K562 (cell line): ENCODE measurements around the gene NEDD4L. TPM values are rescaled to one million over a fixed set of nuclear protein-coding genes. Genes with fewer than 3 reads are reported as not detected.

Experiments
- ATAC-seq: fragments of 200-7000 bp; cut with Tn5 transposase; 3 replicates; pipeline ENCODE4 v1.9.1; 2020; ENCODE audit warnings: moderate library complexity
- BruUV-seq: library from RNA; stranded (reverse); fragments of 400-500 nt; replicated peaks from 2 replicates; lab custom pipeline; 2021; lab: Mats Ljungman, UMichigan
- CTCF ChIA-PET: fragments of 300-600 bp; formaldehyde crosslinking; extraction: SDS; loops from one replicate; lab custom pipeline; 2021; ENCODE audit warnings: low intra/inter-chr PET ratio; lab: Yijun Ruan, JAX
- POLR2A ChIA-PET: fragments of 300-600, 350-650 bp; sonication (Branson Sonifier 250); formaldehyde crosslinking; extraction: SDS; loops from one replicate; lab custom pipeline; 2021; ENCODE audit warnings: antibody characterized with exemption, inconsistent platforms; lab: Yijun Ruan, JAX
- DNase-seq, 4 experiments: peaks; one replicate each; pipeline versions ENCODE4 v3.0.0 to v3.0.0-alpha.2; 2011 to 2018; ENCODE audit warnings: low spot score in 3 of 4, mixed read lengths in 3 of 4; ENCODE audit errors: extremely low read depth in 1 of 4
- FAIRE-seq: peaks from 2 replicates; lab custom pipeline; 2011; peaks lifted over from hg19 to GRCh38; lab: Jason Lieb, UNC
- H2AFZ ChIP-seq: 2 replicates; pipeline ENCODE4 v1.6.0; 2011; ENCODE audit warnings: low read depth, low read length, control low read depth, inconsistent platforms
- H3K27ac ChIP-seq: fragments of 200-600 bp; 3 replicates; pipeline ENCODE4 v1.8.0; 2011; ENCODE audit warnings: low read depth, mild to moderate bottlenecking, control low read depth, inconsistent platforms, low read length, moderate library complexity, mixed read lengths; ENCODE audit errors: extremely low read depth
- H3K27me3 ChIP-seq, 2 experiments: fragments of 300-600 bp in 1 of 2; 2 replicates in 1 of 2; 3 replicates in 1 of 2; pipeline versions ENCODE4 v1.6.0 to v1.8.0; 2011; ENCODE audit warnings: inconsistent platforms in 2 of 2, low read length in 2 of 2, mild to moderate bottlenecking in 1 of 2, mixed read lengths in 1 of 2, moderate library complexity in 1 of 2; ENCODE audit not compliant: control insufficient read depth in 2 of 2, insufficient read depth in 2 of 2
- H3K36me3 ChIP-seq: fragments of 300-600 bp; 3 replicates; pipeline ENCODE4 v1.8.0; 2011; ENCODE audit warnings: mild to moderate bottlenecking, low read length, inconsistent platforms; ENCODE audit not compliant: control insufficient read depth, insufficient read depth
- H3K4me1 ChIP-seq, 2 experiments: fragments of 200-600 bp in 1 of 2; replicated peaks in 1 of 2; 2 replicates in 1 of 2; 3 replicates in 1 of 2; pipeline versions ENCODE4 v1.5.1 to v1.8.0; 2011; ENCODE audit warnings: inconsistent platforms in 2 of 2, low read length in 2 of 2, mild to moderate bottlenecking in 1 of 2, mixed read lengths in 1 of 2, moderate library complexity in 1 of 2; ENCODE audit not compliant: control insufficient read depth in 2 of 2, insufficient read depth in 2 of 2
- H3K4me2 ChIP-seq: 2 replicates; pipeline ENCODE4 v1.6.1; 2011; ENCODE audit warnings: low read length, control low read depth, inconsistent platforms, mixed read lengths; ENCODE audit not compliant: insufficient read depth
- H3K4me3 ChIP-seq: fragments of 200-600 bp; sonication (generic), shearing (Covaris generic); 2 replicates; pipeline ENCODE4 v1.5.1; 2016; ENCODE audit warnings: control low read depth, inconsistent platforms
- H3K79me2 ChIP-seq: fragments of 200-600 bp; 3 replicates; pipeline ENCODE4 v1.8.0; 2011; ENCODE audit warnings: low read length, inconsistent platforms; ENCODE audit not compliant: control insufficient read depth, insufficient read depth
- H3K9ac ChIP-seq, 2 experiments: 2 replicates each; pipeline versions ENCODE4 v1.6.0 to v1.6.1; 2011; ENCODE audit warnings: low read depth in 2 of 2, low read length in 2 of 2, control low read depth in 1 of 2, inconsistent platforms in 1 of 2, mild to moderate bottlenecking in 1 of 2, mixed read lengths in 1 of 2; ENCODE audit not compliant: insufficient read depth in 1 of 2
- H3K9me1 ChIP-seq: one replicate; pipeline ENCODE4 v1.6.0; 2011; ENCODE audit warnings: inconsistent platforms, mild to moderate bottlenecking, low read length, moderate library complexity; ENCODE audit not compliant: control insufficient read depth, insufficient read depth
- H3K9me3 ChIP-seq: replicated peaks from 2 replicates; pipeline ENCODE4 v1.5.1; 2011; ENCODE audit warnings: low read depth, low read length, inconsistent platforms; ENCODE audit not compliant: control insufficient read depth, insufficient read depth
- H4K20me1 ChIP-seq: replicated peaks from 2 replicates; pipeline ENCODE4 v1.6.1; 2011; ENCODE audit warnings: low read length, inconsistent platforms, mixed read lengths; ENCODE audit not compliant: control insufficient read depth, insufficient read depth
- BRD9 ChIP-seq: fragments of 450-650 bp; IDR thresholded peaks from 2 replicates; pipeline ENCODE4 v1.6.1; 2018; ENCODE audit warnings: low read depth; ENCODE audit not compliant: partially characterized antibody
- PRDM10 ChIP-seq: fragments of 450-650 bp; IDR thresholded peaks from 2 replicates; pipeline ENCODE4 v1.6.1; 2018; ENCODE audit not compliant: partially characterized antibody
- SMARCA4 ChIP-seq: fragments of 450-650 bp; IDR thresholded peaks from 2 replicates; pipeline ENCODE4 v1.6.1; 2016
- WGBS: fragments of 100-300 bp; shearing (Covaris generic); methylation state at CpG from one replicate; pipeline ENCODE4 v1.1.6; 2016; ENCODE audit warnings: low coverage, mixed read lengths; ENCODE audit not compliant: insufficient coverage; ENCODE audit errors: missing lambda C conversion rate; 5-methylcytosine and 5-hydroxymethylcytosine counted together
- in situ Hi-C: fragments of 300-500 bp; cut with MboI; formaldehyde crosslinking; loops from 4 replicates; pipeline ENCODE4 v1.15.0; 2018; ENCODE audit warnings: inconsistent platforms, mixed read lengths
- intact Hi-C: fragments of 100-400 bp; cut with micrococcal nuclease; formaldehyde crosslinking; loops from 2 replicates; pipeline ENCODE4 v1.14.2; 2022
- polyA plus RNA-seq, 8 experiments: library from polyadenylated mRNA; depleted of rRNA in 4 of 8; stranded (reverse) in 5 of 8; unstranded in 3 of 8; fragments of >200 nt; fragmentation: Nextera tagmentation in 2 of 8; fragmentation: Illumina TruSeq in 1 of 8; extraction: Ambion mirVana in 2 of 8; extraction: Trizol in 1 of 8; gene quantifications; 2 replicates each; pipeline versions ENCODE4 v1.2.1 to v1.2.3, GENCODE V29; 2011 to 2014; ENCODE audit warnings: inconsistent platforms in 1 of 8, missing spikeins in 1 of 8
- total RNA-seq, 7 experiments: library from RNA; depleted of rRNA in 6 of 7; stranded (reverse); fragments of >200 nt in 6 of 7; fragmentation: Illumina TruSeq in 2 of 7; extraction: Trizol in 2 of 7; gene quantifications; 2 replicates each; pipeline versions ENCODE4 v1.2.1 to v1.2.3, GENCODE V29; 2011 to 2021; ENCODE audit warnings: low replicate concordance in 1 of 7
- TF ChIP-seq, protein P1 (sequence below): conservative IDR thresholded peaks from 2 replicates; pipeline ENCODE4 v1.6.1; 2011; ENCODE audit warnings: low read depth, mild to moderate bottlenecking, low read length; ENCODE audit not compliant: control insufficient read depth
- TF ChIP-seq, protein P2 (sequence below), 3 experiments: fragments of 200-800 bp in 1 of 3; fragments of 250-450 bp in 1 of 3; fragments of 450-650 bp in 1 of 3; sonication (Bioruptor Pico) in 1 of 3; sonication (Bioruptor generic) in 1 of 3; formaldehyde crosslinking in 1 of 3; IDR thresholded peaks; 2 replicates each; pipeline versions ENCODE4 v1.6.1 to v1.8.0; 2016 to 2022; ENCODE audit warnings: mild to moderate bottlenecking in 2 of 3, missing genetic modification characterization in 2 of 3, missing compliant biosample characterization in 1 of 3, moderate library complexity in 1 of 3
- TF ChIP-seq, protein P3 (sequence below): fragments of 250-450 bp; sonication (Bioruptor Pico); IDR thresholded peaks from 2 replicates; pipeline ENCODE4 v1.6.1; 2021; ENCODE audit warnings: mild to moderate bottlenecking
- TF ChIP-seq, protein P4 (sequence below): fragments of 150-350 bp; conservative IDR thresholded peaks from 2 replicates; pipeline ENCODE4 v1.6.1; 2014; ENCODE audit warnings: low read length

The NEDD4L gene
- total and polyA plus RNA-seq, 9 of the 15 experiments (the other 6 are each of a cell fraction or from before 2014, with no cell fraction given), result 8.1 to 33.4 (median 19.9) TPM

DNA sequence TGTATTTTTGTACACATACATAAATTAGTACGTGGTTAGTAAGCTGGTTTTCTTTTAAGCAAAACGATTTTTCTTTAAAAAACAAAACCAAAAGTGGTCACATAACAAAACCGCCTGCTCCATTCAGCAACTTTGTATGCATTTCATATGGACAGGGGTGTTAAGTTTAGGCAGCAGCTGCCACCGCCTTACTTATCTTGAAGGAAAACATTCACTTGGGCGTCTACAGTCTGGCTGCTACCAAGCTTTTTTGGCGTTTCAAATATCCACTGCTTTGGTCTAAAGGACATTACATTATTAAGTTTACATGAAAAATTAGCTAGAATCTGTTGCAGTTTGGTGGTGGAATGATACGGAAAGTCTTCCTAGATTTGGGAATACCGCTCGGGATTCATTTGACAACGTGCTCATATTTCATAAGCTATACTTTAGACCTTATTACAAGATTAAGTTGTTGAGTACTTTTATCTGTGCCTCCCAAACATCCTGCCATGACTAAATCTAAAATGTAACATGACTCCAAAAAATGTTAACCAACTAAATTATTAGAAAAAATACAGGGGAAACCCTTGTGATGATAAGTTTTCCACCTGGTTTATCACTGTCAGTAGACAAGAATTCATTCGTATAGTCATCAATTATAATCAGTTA, 214.8 kb downstream of the NEDD4L start:
- CTCF ChIA-PET, result no interaction called here
- Histone ChIP-seq H3K36me3 (peaks cover 6% of the 10 kb centered on the region; the same call in 2 of the 3 replicates), H3K79me2 (peaks cover 9% of the 10 kb centered on the region; the same call in 1 of the 3 replicates), H3K4me2 (peak overlapping the region; percentile 53), H3K9ac (peak overlapping the region in 1 of 2 experiments; percentile 72; a peak in 2 of 4 replicates), H3K4me3 (no peak overlapping the region), H3K9me3 (peaks cover 8% of the 10 kb centered on the region), H4K20me1 (no peaks in the 10 kb centered on the region), H2AFZ (0 out of 2 replicates have a peak overlapping the region, but pooled peaks have one; percentile 45), H3K27me3 (no peaks in the 10 kb centered on the region), H3K4me1 (peaks cover 0 to 32% of the 10 kb centered on the region in 2 experiments; a peak in 3 of 5 replicates), H3K9me1 (no peaks in the 10 kb centered on the region), H3K27ac (peak overlapping the region; percentile 71)
- peak; percentile 43 to 73 (median 59) for DNase-seq
- POLR2A ChIA-PET, result interaction anchor here (1.0 kb wide), 1 partner anchor 38 kb away, joined by 3 read pairs; no protein-coding TSS in a partner anchor
- intact Hi-C loops, result no loop called here
- WGBS, result 5% methylated on average over 11 of the region's 11 CpGs
- no TSS peak for BruUV-seq
- ATAC-seq, result peak; percentile 87
- peak; percentile 93 for FAIRE-seq
- in situ Hi-C loops, result no loop called here
- TF ChIP-seq, protein P1, sequence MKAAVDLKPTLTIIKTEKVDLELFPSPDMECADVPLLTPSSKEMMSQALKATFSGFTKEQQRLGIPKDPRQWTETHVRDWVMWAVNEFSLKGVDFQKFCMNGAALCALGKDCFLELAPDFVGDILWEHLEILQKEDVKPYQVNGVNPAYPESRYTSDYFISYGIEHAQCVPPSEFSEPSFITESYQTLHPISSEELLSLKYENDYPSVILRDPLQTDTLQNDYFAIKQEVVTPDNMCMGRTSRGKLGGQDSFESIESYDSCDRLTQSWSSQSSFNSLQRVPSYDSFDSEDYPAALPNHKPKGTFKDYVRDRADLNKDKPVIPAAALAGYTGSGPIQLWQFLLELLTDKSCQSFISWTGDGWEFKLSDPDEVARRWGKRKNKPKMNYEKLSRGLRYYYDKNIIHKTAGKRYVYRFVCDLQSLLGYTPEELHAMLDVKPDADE, result no peak
- TF ChIP-seq SMARCA4 (peak; percentile 63), PRDM10 (peak; percentile 27), BRD9 (no peak)
- TF ChIP-seq, protein P2, sequence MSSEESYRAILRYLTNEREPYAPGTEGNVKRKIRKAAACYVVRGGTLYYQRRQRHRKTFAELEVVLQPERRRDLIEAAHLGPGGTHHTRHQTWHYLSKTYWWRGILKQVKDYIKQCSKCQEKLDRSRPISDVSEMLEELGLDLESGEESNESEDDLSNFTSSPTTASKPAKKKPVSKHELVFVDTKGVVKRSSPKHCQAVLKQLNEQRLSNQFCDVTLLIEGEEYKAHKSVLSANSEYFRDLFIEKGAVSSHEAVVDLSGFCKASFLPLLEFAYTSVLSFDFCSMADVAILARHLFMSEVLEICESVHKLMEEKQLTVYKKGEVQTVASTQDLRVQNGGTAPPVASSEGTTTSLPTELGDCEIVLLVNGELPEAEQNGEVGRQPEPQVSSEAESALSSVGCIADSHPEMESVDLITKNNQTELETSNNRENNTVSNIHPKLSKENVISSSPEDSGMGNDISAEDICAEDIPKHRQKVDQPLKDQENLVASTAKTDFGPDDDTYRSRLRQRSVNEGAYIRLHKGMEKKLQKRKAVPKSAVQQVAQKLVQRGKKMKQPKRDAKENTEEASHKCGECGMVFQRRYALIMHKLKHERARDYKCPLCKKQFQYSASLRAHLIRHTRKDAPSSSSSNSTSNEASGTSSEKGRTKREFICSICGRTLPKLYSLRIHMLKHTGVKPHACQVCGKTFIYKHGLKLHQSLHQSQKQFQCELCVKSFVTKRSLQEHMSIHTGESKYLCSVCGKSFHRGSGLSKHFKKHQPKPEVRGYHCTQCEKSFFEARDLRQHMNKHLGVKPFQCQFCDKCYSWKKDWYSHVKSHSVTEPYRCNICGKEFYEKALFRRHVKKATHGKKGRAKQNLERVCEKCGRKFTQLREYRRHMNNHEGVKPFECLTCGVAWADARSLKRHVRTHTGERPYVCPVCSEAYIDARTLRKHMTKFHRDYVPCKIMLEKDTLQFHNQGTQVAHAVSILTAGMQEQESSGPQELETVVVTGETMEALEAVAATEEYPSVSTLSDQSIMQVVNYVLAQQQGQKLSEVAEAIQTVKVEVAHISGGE (CRISPR knock-in tag; IDR thresholded peaks at IDR 0.05), result no peak
- TF ChIP-seq, protein P3, sequence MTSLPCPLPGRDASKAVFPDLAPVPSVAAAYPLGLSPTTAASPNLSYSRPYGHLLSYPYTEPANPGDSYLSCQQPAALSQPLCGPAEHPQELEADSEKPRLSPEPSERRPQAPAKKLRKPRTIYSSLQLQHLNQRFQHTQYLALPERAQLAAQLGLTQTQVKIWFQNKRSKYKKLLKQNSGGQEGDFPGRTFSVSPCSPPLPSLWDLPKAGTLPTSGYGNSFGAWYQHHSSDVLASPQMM, result no peak
- TF ChIP-seq, protein P4, sequence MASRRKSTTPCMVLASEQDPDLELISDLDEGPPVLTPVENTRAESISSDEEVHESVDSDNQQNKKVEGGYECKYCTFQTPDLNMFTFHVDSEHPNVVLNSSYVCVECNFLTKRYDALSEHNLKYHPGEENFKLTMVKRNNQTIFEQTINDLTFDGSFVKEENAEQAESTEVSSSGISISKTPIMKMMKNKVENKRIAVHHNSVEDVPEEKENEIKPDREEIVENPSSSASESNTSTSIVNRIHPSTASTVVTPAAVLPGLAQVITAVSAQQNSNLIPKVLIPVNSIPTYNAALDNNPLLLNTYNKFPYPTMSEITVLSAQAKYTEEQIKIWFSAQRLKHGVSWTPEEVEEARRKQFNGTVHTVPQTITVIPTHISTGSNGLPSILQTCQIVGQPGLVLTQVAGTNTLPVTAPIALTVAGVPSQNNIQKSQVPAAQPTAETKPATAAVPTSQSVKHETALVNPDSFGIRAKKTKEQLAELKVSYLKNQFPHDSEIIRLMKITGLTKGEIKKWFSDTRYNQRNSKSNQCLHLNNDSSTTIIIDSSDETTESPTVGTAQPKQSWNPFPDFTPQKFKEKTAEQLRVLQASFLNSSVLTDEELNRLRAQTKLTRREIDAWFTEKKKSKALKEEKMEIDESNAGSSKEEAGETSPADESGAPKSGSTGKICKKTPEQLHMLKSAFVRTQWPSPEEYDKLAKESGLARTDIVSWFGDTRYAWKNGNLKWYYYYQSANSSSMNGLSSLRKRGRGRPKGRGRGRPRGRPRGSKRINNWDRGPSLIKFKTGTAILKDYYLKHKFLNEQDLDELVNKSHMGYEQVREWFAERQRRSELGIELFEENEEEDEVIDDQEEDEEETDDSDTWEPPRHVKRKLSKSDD, result no peak
